ENCODE data around the gene TRIM69. TPM values are rescaled to one million over a fixed set of nuclear protein-coding genes. Genes with fewer than 3 reads are reported as not detected.
"Not testable (repeated sequence)": the region's sequence is repeated elsewhere in the genome, so short reads cannot be mapped to it uniquely, and the experiment has no call there.

Gene TRIM69
- total and polyA plus RNA-seq, 2 donors (not counting 1 experiment from before 2014, with no cell fraction given) = 12.9 to 30.8 TPM

DNA sequence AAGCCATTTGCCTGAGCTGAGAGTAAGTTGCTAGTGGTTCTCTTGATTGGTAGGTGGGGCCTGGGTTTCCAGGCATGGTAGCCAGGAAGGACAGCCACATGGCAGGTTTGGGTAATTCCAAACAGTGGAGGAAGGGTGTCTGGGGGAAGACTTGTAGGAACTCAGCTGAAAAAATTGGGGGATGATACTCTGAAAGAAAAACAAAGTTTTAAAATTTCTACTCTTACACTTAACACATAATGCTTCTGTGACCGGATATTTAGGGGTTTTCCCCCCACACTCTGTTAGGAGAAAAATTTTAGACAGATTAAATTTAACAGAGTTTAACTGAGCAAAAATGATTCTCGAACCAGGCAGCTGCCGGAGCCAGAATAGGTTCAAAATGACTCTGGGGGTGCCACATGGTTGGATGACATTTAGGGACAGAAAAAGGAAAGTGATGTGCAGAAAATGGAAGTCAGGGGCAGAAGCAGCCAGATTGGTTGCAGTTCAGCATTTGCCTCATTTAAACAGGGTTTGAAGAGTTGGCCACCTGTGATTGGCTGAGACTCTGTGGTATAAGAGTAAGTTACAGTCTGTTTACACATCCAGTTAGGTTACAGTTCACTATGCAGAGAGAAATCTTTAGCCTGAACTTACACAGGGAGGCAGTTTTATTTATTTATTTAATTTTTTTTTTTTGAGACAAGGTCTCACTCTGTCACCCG lies 16.9 kb upstream of the TRIM69 start:
- peak overlapping the region; percentile 90 for H3K27ac Mint-ChIP-seq
- no peak overlapping the region for H2AFZ ChIP-seq (ENCODE audit: insufficient read depth, low read depth, low read length, poor library complexity, severe bottlenecking)
- 62% methylated on average over 3 of the region's 4 CpGs for WGBS (ENCODE audit: insufficient coverage)
- peak overlapping the region; percentile 68 for H3K4me3 Mint-ChIP-seq
- TF ChIP-seq, protein P1, sequence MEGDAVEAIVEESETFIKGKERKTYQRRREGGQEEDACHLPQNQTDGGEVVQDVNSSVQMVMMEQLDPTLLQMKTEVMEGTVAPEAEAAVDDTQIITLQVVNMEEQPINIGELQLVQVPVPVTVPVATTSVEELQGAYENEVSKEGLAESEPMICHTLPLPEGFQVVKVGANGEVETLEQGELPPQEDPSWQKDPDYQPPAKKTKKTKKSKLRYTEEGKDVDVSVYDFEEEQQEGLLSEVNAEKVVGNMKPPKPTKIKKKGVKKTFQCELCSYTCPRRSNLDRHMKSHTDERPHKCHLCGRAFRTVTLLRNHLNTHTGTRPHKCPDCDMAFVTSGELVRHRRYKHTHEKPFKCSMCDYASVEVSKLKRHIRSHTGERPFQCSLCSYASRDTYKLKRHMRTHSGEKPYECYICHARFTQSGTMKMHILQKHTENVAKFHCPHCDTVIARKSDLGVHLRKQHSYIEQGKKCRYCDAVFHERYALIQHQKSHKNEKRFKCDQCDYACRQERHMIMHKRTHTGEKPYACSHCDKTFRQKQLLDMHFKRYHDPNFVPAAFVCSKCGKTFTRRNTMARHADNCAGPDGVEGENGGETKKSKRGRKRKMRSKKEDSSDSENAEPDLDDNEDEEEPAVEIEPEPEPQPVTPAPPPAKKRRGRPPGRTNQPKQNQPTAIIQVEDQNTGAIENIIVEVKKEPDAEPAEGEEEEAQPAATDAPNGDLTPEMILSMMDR (IDR thresholded peaks at IDR 0.05) = no peak
- no peak for TF ChIP-seq EZH2 (IDR thresholded peaks at IDR 0.05; ENCODE audit: borderline replicate concordance, insufficient read depth, low read depth, low read length, poor library complexity, severe bottlenecking)
- H3K4me2 ChIP-seq (replicated peaks; ENCODE audit: low read depth, low read length, poor library complexity, severe bottlenecking) = peak overlapping the region; percentile 45
- H4K20me1 ChIP-seq (ENCODE audit: control insufficient read depth, insufficient read depth, low read length, poor library complexity, severe bottlenecking) = peaks cover 54% of the 10 kb centered on the region
- POLR2A ChIA-PET = interaction anchor here (0.7 to 34.6 kb wide), 4 partner anchors 3 to 130 kb away, joined by 3 to 819 read pairs (median 759); partner anchors contain the start of genes B2M, PATL2, SPG11 and TRIM69
- peaks cover 10 to 52% of the 10 kb centered on the region in 2 experiments for H3K36me3 ChIP-seq (replicated peaks in 1 of 2; ENCODE audit: control extremely low read depth in 1 of 2, control insufficient read depth in 1 of 2, extremely low read depth in 1 of 2, insufficient read depth in 2 of 2, low read length in 1 of 2)
- ATAC-seq (ENCODE audit: low read depth) (peak; percentile 50), DNase-seq (peak; percentile 78)
- CTCF ChIA-PET = interaction anchor here (0.5 to 15.6 kb wide), 3 partner anchors 9 to 53 kb away, joined by 3 to 529 read pairs (median 353); partner anchors contain the start of genes PATL2, SPG11 and TRIM69
- intact Hi-C loops (cut with micrococcal nuclease) = no loop called here
- peak overlapping the region in 1 of 5 experiments; percentile 38 for H3K4me3 ChIP-seq (ENCODE audit: control extremely low read depth in 1 of 5, extremely low read depth in 1 of 5, insufficient read depth in 1 of 5, low read depth in 2 of 5, low read length in 4 of 5)
- peaks cover 68% of the 10 kb centered on the region for H3K79me2 ChIP-seq (ENCODE audit: control insufficient read depth, insufficient read depth, low read length)
- no peaks in the 10 kb centered on the region for H3K27me3 Mint-ChIP-seq
- H3K4me1 ChIP-seq (ENCODE audit: control insufficient read depth in 2 of 2, insufficient read depth in 2 of 2, low read length in 2 of 2) = peaks cover 89 to 90% of the 10 kb centered on the region in 2 donors
- no peak overlapping the region for H3K9ac ChIP-seq (ENCODE audit: low read length)
- no peaks in the 10 kb centered on the region for H3K27me3 ChIP-seq (replicated peaks in 1 of 4; ENCODE audit: control extremely low read depth in 1 of 4, control insufficient read depth in 3 of 4, insufficient read depth in 4 of 4, low read length in 3 of 4)
- H3K4me1 Mint-ChIP-seq = peaks cover 89% of the 10 kb centered on the region
- H3K27ac ChIP-seq (ENCODE audit: low read length in 2 of 2) = peak overlapping the region; percentile 60 to 82
- H3K9me3 ChIP-seq (ENCODE audit: control extremely low read depth in 1 of 3, control insufficient read depth in 2 of 3, insufficient read depth in 1 of 3, low read length in 2 of 3) = no peaks in the 10 kb centered on the region
- no peaks in the 10 kb centered on the region for H3K9me3 Mint-ChIP-seq (ENCODE audit: insufficient read depth)

DNA sequence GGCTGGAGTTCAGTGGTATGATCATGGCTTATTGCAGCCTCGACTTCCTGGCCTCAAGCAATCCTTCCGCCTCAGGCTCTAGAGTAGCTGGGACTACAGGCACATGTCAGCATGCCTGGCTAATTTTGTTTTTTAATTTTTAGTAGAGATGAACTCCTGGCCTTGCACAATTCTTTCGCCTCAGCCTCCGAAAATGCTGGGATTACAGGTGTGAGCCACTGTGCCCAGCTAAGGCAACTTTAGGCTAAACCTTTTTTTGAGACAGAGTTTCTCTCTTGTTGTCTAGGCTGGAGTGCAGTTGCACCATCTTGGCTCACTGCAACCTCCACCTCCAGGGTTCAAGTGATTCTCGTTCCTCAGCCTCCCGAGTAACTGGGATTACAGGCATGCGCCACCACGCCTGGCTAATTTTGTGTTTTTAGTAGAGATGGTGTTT lies 16.3 kb upstream of the TRIM69 start:
- H3K4me3 ChIP-seq (ENCODE audit: control extremely low read depth in 1 of 5, extremely low read depth in 1 of 5, insufficient read depth in 1 of 5, low read depth in 2 of 5, low read length in 4 of 5); ATAC-seq (ENCODE audit: low read depth); intact Hi-C loops (cut with micrococcal nuclease); H3K9ac ChIP-seq (ENCODE audit: low read length); DNase-seq; H3K9me3 Mint-ChIP-seq (ENCODE audit: insufficient read depth); H2AFZ ChIP-seq (ENCODE audit: insufficient read depth, low read depth, low read length, poor library complexity, severe bottlenecking); H3K27me3 Mint-ChIP-seq; H3K9me3 ChIP-seq (ENCODE audit: control extremely low read depth in 1 of 3, control insufficient read depth in 2 of 3, insufficient read depth in 1 of 3, low read length in 2 of 3); H3K27me3 ChIP-seq (replicated peaks in 1 of 4; ENCODE audit: control extremely low read depth in 1 of 4, control insufficient read depth in 3 of 4, insufficient read depth in 4 of 4, low read length in 3 of 4): not testable (repeated sequence)
- H3K79me2 ChIP-seq (ENCODE audit: control insufficient read depth, insufficient read depth, low read length) = peaks cover 68% of the 10 kb centered on the region
- peaks cover 89 to 90% of the 10 kb centered on the region in 2 donors for H3K4me1 ChIP-seq (ENCODE audit: control insufficient read depth in 2 of 2, insufficient read depth in 2 of 2, low read length in 2 of 2)
- H4K20me1 ChIP-seq (ENCODE audit: control insufficient read depth, insufficient read depth, low read length, poor library complexity, severe bottlenecking) = peaks cover 48% of the 10 kb centered on the region
- peak overlapping the region; percentile 45 for H3K4me2 ChIP-seq (replicated peaks; ENCODE audit: low read depth, low read length, poor library complexity, severe bottlenecking)
- ChIA-PET POLR2A (interaction anchor here (0.7 to 34.6 kb wide), 4 partner anchors 3 to 131 kb away, joined by 3 to 819 read pairs (median 759); partner anchors contain the start of genes B2M, PATL2, SPG11 and TRIM69), CTCF (interaction anchor here (0.7 to 15.6 kb wide), 5 partner anchors 12 to 145 kb away, joined by 3 to 529 read pairs (median 24); partner anchors contain the start of genes SPG11 and TRIM69)
- H3K4me3 Mint-ChIP-seq = peak overlapping the region; percentile 11
- H3K27ac Mint-ChIP-seq = peak overlapping the region; percentile 90
- H3K4me1 Mint-ChIP-seq = peaks cover 90% of the 10 kb centered on the region
- 57% methylated on average over 4 of the region's 8 CpGs for WGBS (ENCODE audit: insufficient coverage)
- H3K27ac ChIP-seq (ENCODE audit: low read length in 2 of 2) = peak overlapping the region; percentile 60 to 82
- peaks cover 10 to 46% of the 10 kb centered on the region in 2 experiments for H3K36me3 ChIP-seq (replicated peaks in 1 of 2; ENCODE audit: control extremely low read depth in 1 of 2, control insufficient read depth in 1 of 2, extremely low read depth in 1 of 2, insufficient read depth in 2 of 2, low read length in 1 of 2)
